OCI-M1 (cell line): ENCODE data around the gene CSTPP1.
"Not testable (repeated sequence)": the region's sequence is repeated elsewhere in the genome, so short reads cannot be mapped to it uniquely, and the experiment has no call there.

Source experiments
- DNase-seq: peaks from one replicate; lab custom pipeline; 2025; lab: John Stamatoyannopoulos, UW

Gene CSTPP1

GRCh38 chr11:46953093-46953492 is 16.5 kb downstream of the CSTPP1 start:
- DNase-seq: no peak

GRCh38 chr11:46958777-46959176 is 22.2 kb downstream of the CSTPP1 start:
- no peak for DNase-seq

- no peak for DNase-seq
These were observed 24.5 kb downstream of the CSTPP1 start for GRCh38 chr11:46961041-46961440.

GRCh38 chr11:46961886-46962285 is 25.3 kb downstream of the CSTPP1 start:
- not testable (repeated sequence) for DNase-seq

GRCh38 chr11:46963844-46964243 is 27.3 kb downstream of the CSTPP1 start:
- DNase-seq: no peak

GRCh38 chr11:46966773-46967172 is 30.2 kb downstream of the CSTPP1 start:
- no peak for DNase-seq

- DNase-seq: no peak
These were observed 31.4 kb downstream of the CSTPP1 start for GRCh38 chr11:46967962-46968361.

- DNase-seq: no peak
These were observed 32.8 kb downstream of the CSTPP1 start for GRCh38 chr11:46969379-46969778.

- no peak for DNase-seq
These were observed 34.5 kb downstream of the CSTPP1 start for GRCh38 chr11:46970913-46971625.

- peak; percentile 53 for DNase-seq
These were observed 35.8 kb downstream of the CSTPP1 start for GRCh38 chr11:46972343-46972742.

- peak; percentile 28 for DNase-seq
These were observed 36.3 kb downstream of the CSTPP1 start for GRCh38 chr11:46972821-46973220.

- DNase-seq: no peak
These were observed 39.8 kb downstream of the CSTPP1 start for GRCh38 chr11:46976182-46976854.

GRCh38 chr11:46977038-46977813 is 40.7 kb downstream of the CSTPP1 start:
- DNase-seq: no peak

- no peak for DNase-seq
These were observed 41.5 kb downstream of the CSTPP1 start for GRCh38 chr11:46978005-46978491.

- no peak for DNase-seq
These were observed 42.8 kb downstream of the CSTPP1 start for GRCh38 chr11:46979358-46979757.

- DNase-seq: peak; percentile 76
These were observed 44.9 kb downstream of the CSTPP1 start for GRCh38 chr11:46981436-46981835.

- peak; percentile 18 for DNase-seq
These were observed 46.4 kb downstream of the CSTPP1 start for GRCh38 chr11:46982797-46983452.

- no peak for DNase-seq
These were observed 47.0 kb downstream of the CSTPP1 start for GRCh38 chr11:46983598-46983997.

GRCh38 chr11:46984548-46984947 is 48.0 kb downstream of the CSTPP1 start:
- DNase-seq: no peak

GRCh38 chr11:46984987-46985386 is 48.4 kb downstream of the CSTPP1 start:
- no peak for DNase-seq

GRCh38 chr11:46987183-46987582 is 50.6 kb downstream of the CSTPP1 start:
- DNase-seq: no peak

- DNase-seq: not testable (repeated sequence)
These were observed 53.4 kb downstream of the CSTPP1 start for GRCh38 chr11:46989810-46990487.
